HG02571 (cell line): ENCODE measurements around the gene LGALS4.
"Not testable (repeated sequence)": the region's sequence is repeated elsewhere in the genome, so short reads cannot be mapped to it uniquely, and the experiment has no call there.

Experiments
- ATAC-seq: cut with Tn5 transposase; IDR thresholded peaks from one replicate; pipeline ENCODE4 v1.9.1; 2021; ENCODE audit warnings: mild to moderate bottlenecking, moderate library complexity; ENCODE audit not compliant: unreplicated experiment

LGALS4 gene

GRCh38 chr19:38843175-38843758 lies 30.5 kb upstream of the LGALS4 start:
- no peak for ATAC-seq

DNA sequence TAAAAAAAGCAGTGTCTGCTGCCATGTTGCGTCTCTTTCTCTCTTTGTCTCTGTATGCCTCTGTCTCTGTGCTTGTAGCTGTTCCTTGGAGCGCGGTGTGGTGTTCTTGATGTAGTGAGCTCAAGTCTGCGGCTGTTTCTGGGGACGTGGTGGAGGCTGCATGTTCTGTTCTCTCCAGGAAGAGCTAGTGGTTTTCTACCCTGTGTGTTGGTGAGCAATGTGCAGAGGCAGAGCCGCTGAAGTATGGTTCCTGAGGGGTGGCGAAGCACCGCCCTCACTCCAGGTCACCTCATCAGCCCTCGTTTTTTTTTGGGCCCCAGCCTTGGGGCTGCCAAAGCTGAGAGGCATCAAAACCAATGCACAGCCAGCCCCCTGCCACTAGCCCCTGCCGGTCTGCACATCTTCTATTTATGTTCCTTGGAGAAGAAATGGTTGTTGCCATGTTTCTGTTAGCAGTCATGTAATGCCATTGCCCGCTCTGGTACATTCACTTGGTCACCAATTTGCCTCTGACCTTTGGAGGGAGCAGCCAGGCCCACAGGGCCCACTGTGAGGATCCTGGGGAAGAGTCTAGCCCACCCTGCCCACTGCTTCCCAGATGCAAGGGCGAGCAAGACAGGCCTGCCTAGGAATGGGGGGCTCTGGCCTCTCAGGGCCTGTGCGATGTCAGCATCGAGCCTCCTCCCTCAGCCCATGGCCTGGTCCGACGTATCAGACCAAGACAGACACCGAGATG lies 29.9 kb upstream of the LGALS4 start:
- no peak for ATAC-seq

DNA sequence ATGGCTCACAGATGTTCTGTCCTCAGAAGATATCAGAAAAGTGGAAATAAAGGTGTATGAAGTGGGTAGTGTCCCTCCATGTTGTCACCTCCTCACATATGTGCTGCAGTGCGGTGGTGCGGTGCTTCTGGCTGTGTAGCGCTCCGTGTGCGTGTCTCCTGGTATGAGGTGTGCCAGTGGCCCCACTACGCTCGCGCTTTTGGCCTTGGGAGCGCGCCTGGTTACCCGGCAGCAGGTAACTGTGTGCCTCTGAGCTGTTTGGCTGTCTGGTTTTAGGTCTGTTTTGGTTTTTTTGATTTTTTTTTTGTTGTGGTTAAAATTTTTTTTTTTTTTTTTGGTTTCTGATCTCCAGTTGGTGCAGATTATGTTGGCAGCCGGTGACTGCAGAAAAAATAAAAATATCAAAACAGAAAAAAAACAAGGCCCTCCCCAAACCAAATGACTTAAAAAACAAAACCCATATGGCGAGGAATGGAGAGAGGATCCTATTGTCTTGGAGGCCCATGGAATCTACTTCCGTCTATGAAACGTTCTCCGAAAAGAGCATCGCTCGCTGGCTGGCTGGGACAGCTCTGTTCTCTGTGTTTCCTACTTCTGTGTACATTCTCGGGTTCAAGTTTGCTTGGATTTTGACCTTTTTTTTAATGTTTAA lies 29.2 kb upstream of the LGALS4 start:
- ATAC-seq = no peak

DNA sequence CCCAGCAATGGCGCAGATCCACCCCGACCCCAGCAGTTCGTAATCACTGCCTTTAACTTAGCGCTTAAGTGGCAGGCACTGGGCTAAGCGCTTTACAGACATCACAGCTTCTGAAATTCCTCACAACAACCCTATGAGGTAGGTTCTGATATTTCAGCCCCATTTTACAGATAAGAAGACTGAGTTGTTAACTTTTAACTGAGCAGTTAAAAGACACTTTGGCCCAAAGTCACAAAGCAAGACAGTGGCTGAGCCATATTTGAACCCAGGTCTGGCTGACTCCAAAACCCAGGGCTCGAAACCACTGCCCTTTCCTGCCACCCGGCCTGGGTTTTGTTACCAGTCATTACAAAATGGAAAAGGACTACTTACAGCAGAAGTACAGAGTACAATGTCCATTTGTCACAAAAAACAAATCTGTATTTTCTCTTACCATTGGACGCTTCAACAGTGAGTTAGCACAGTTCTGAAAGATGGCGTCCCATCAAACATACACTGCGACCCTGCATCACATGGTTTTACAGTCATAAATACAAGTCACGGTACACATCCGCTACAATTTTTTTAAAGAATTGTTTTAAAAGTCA lies 28.5 kb upstream of the LGALS4 start:
- no peak for ATAC-seq

- ATAC-seq = no peak
These were observed 27.8 kb upstream of the LGALS4 start for GRCh38 chr19:38840583-38840968.

- ATAC-seq = no peak
These were observed 27.3 kb upstream of the LGALS4 start for GRCh38 chr19:38839816-38840582.

DNA sequence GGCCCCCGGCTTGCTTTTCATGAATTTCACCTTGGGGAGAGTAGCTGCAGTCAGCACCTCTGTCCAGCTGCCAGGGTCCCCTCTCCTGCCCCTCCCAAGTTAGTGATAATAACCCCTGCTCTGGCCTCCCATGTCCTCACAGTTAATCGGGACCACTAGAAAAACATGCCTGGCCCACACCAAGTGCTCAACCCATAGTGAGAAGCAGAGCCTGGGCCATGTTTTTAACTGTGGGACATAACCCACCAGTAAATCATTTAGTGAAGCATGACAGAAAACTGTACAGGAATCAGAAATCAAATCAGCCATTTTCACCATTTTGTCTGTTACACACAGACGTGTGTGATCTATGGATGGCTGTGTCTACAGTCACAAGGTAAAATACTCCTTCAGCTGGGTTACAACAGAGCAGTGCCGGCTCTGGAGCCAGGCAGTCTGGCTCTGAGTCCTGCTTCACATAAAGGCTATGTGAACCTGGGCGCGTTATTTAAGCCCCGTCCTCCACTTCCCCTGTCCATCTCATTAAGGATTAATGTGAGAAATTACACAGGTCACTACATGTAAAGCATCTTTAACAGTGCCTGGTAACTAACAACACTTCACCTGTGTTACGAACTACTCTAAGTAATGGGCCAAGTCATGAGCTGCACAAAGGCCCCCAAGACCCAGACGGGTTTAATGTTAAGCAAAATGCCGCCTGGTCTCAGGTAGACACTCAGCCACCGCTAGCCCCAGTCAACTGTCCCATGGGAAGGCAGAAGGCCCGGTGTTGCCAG lies 26.4 kb upstream of the LGALS4 start:
- ATAC-seq = no peak

DNA sequence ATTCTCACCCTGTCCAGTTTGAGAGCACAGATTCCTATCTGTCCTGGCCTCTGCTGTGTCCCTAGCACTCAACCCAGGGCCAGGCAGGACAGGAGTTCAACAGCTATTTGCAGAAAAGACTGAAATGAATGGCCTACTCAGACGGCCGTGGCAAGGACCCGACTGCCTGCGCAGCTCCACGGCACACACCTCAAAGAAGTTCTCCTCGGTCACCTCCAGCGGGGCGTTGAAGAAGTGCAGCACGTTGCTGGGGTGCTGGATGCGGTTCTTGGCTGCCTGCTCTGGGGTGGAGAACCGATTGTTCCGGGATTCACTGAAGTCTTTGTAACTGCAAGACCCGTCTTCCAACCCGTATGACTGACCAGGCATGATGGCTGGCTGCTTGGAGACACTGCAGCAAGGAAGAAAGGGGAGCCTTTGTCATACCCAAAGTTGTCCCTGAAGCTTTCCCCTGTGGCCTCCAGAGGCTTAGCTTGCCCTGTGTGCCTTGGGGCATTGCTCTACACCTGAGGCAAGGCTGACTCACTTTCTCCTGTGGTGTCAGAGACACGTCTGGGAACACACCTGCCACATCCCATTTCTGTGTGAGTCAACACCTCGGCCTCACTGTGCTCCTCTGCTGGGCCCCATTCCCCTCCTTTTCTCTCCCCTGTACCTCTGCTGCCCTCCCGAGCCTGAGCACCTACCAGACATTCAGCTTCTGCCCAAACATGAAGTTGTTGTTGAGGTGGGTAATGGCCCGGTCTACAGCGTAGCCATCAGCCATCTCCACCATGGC lies 25.7 kb upstream of the LGALS4 start:
- ATAC-seq = no peak

DNA sequence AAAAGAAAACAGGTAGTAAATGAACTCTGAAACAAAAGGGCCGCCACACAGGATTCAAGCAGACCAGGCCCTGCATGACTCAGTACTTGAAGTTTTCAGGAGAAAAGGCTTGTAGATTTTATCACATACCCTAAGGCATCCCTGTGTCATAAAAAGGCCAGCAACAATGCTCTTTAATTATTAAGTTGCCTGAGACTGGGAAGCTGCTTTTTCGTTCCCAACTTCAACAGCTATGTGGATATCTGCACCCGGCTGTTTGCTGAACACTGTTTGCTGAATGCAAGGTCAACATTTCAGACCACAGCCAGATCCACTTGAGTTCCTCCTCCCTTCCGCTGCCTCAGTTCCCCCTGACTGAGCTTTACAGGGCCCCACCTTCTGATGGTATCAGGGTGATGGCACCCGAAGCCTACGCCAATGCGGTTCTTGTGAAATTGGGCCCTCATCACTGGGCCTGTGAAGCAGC lies 24.9 kb upstream of the LGALS4 start:
- ATAC-seq = no peak

DNA sequence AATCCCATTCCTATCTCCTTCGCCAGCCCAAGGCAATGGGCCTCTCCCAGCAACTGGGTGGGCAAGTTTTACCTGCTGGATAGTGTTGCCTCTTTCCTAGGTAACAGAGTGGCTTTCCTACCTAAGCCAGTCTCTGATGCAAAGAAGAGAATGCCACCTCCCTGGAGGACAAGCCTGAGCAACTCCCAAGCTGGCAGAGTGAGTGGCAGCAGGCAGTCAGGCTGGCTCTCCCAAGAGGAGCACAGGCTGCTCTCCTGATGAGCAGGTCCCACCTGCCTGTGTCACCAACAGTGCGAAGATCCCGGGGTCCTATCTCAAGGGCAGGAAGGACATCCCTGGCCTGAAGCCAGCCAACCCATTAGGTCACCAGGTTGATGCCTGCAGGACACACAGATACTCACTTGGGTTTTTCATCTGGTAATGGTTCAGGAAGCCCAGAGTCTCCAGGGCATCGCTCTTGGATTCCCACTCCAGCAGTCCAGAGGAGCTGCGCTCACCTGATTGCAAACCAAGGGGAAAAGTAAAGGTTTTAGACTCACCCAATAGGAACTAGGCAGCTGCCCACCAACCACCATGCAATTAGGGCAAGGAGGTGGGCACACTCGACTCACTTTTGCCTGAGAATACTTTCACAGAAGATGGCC lies 24.4 kb upstream of the LGALS4 start:
- no peak for ATAC-seq

DNA sequence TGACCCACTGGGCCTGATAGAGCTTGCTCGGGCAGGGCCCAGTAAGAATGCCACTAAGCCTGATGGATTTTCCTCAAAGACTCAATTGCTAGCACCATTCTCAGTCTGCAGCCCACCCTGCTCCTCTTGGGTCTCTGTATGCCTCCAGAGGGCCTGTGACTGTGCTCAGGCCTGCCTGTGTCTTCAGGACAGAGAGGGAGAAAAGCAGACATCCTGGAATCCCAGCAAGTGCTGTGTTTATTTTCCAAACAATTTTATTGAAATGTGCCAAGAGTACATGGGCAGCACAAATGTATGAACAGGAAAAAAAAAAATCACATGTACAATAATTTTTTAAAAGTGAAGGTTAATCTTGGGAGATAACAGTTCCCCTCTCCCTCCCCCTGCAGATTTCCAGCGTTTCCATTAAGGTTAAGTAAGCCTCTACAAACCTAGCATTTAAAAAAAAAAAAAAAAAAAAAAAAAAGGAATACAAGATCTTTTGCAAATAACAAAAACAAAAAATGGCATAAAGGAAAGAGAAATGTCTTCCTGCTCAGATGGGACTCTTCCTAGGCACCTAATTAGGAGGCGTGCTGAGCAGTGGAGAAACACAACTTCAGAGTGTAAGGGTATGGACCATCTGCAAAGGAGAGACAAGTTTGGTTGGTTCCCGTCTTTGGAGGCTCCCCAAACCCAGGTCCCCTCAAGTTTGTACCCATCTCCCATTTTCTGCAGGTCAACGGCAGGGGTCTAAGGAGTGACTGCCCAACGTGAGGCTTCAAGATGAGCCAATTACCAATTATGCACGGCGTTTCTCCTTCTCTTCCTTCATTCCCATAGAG lies 23.6 kb upstream of the LGALS4 start:
- no peak for ATAC-seq

- ATAC-seq = no peak
These were observed 21.8 kb upstream of the LGALS4 start for GRCh38 chr19:38834590-38834989.

GRCh38 chr19:38834104-38834490 lies 21.4 kb upstream of the LGALS4 start:
- ATAC-seq = no peak

GRCh38 chr19:38833092-38833425 lies 20.3 kb upstream of the LGALS4 start:
- ATAC-seq = no peak

DNA sequence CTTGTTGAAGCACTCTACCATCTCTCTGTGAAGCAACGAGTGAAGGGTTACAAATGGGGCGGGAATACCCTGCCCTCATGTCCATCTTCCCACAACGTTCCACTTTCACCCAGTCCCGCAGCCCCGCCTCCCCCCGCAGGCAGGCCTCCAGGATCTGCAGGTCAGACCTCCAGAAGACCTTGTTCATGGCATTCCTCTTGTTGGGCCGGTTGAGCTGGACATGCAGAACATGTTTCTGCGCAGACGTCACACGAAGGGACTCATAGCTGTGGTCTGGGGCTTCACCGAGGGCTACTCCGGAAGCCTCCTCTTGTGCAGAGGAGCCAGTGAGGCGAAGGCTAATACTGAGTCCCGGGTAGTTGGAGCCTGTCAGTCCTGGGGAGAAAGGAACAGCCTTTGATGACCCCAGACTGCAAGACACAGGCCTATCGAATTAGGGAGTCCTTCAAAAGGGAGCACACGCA lies 18.4 kb upstream of the LGALS4 start:
- peak; percentile 46 for ATAC-seq

- ATAC-seq = no peak
These were observed 17.4 kb upstream of the LGALS4 start for GRCh38 chr19:38830039-38830733.

- ATAC-seq = not testable (repeated sequence)
These were observed 16.5 kb upstream of the LGALS4 start for GRCh38 chr19:38829203-38829602.
